Tibial nerve (tissue), 4 donors: ENCODE data around the gene AUH.
A peak's percentile ranks its signal among the peaks of the same experiment; 100 is the strongest.

ENCODE experiments used
- CTCF ChIP-seq, 5 experiments: fragments of 200-600 bp in 3 of 5; fragments of 450-650 bp in 2 of 5; sonication (generic) in 3 of 5; IDR thresholded peaks; one replicate each; pipeline ENCODE4 v1.5.1; 2016 to 2019; ENCODE audit warnings: antibody characterized with exemption in 5 of 5, mild to moderate bottlenecking in 3 of 5, moderate library complexity in 2 of 5
- EP300 ChIP-seq, 2 donors: sonication (generic); formaldehyde crosslinking; IDR thresholded peaks; one replicate each; pipeline ENCODE4 v1.6.1; 2017; ENCODE audit warnings: antibody characterized with exemption in 2 of 2, mild to moderate bottlenecking in 1 of 2
- POLR2A ChIP-seq, 2 donors: fragments of 450-650 bp; IDR thresholded peaks; one replicate each; pipeline ENCODE4 v1.6.1; 2017; ENCODE audit warnings: antibody characterized with exemption in 2 of 2, mild to moderate bottlenecking in 2 of 2, moderate library complexity in 2 of 2

DNA sequence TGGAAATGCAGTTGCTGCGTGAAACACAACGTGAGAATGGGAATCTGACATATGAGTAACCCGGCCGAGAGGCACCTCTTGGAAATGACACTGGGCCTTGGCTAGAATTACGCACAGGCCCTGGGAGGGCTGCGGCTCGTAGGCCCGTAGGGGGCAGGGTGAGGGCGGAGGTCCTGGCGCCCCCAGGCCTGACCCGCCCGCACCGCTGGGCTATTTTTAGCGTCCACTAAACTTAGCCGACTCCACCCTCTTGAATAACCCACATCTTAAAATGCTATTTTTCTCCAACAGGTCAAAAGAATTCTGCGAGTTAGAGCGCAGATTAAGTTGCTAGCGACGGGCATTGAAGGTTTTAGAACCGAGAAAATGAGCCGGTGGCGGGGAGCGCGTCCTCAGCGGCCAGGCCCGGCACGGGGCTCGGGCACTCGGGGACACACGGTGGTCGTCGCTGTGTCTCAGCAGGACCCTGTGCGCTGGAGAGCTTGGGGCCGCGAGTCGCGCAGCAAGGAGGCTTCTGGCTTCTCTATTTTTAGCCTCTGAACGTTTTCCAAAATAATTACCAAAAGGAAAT is 168.5 kb downstream of the AUH start:
- TF ChIP-seq POLR2A (IDR thresholded peaks at IDR 0.05) (peak; percentile 7 to 57), CTCF (IDR thresholded peaks at IDR 0.05) (peak in 2 of 5 experiments; percentile 46 to 49), EP300 (IDR thresholded peaks at IDR 0.05) (peak; percentile 86 to 96)
